ENCODE results near the gene PEBP1.

The PEBP1 gene

GRCh38 chr12:118193958-118194357, 58.0 kb downstream of the PEBP1 start:
- DNase-seq (ENCODE audit: low read depth in 2 of 2) = no peak
